HepG2 (cell line): ENCODE results near the gene CREBBP. TPM values are rescaled to one million over a fixed set of nuclear protein-coding genes. Genes with fewer than 3 reads are reported as not detected.

Experiments
- EP300 ChIP-seq, 3 experiments: sonication (generic) in 1 of 3; formaldehyde crosslinking in 1 of 3; IDR thresholded peaks; 2 replicates each; pipeline versions ENCODE4 v1.5.1 to v1.6.1; 2011 to 2020; ENCODE audit warnings: low read depth in 2 of 3, low read length in 2 of 3, borderline replicate concordance in 1 of 3, improper control_type of control experiment in 1 of 3, mild to moderate bottlenecking in 1 of 3, missing genetic modification reagents in 1 of 3, moderate library complexity in 1 of 3
- JDP2 ChIP-seq: sonication (generic); formaldehyde crosslinking; IDR thresholded peaks from 2 replicates; pipeline ENCODE4 v1.8.1; 2022; ENCODE audit warnings: missing genetic modification reagents, borderline replicate concordance
- SMYD3 ChIP-seq: sonication (generic); formaldehyde crosslinking; IDR thresholded peaks from 2 replicates; pipeline ENCODE4 v1.8.1; 2023; ENCODE audit warnings: mild to moderate bottlenecking, missing genetic modification reagents
- ZNF780A ChIP-seq: sonication (generic); formaldehyde crosslinking; IDR thresholded peaks from 2 replicates; pipeline ENCODE4 v1.8.0; 2022; ENCODE audit warnings: mild to moderate bottlenecking, missing genetic modification reagents, moderate library complexity
- polyA plus RNA-seq, 8 experiments: library from polyadenylated mRNA; depleted of rRNA in 3 of 8; stranded (reverse) in 7 of 8; unstranded in 1 of 8; fragments of >200 nt; fragmentation: Illumina TruSeq in 4 of 8; extraction: Trizol in 4 of 8; gene quantifications; 2 replicates each; pipeline versions ENCODE4 v1.2.1 to v1.2.3, GENCODE V29; 2011 to 2016; ENCODE audit warnings: low read depth in 4 of 8, missing spikeins in 1 of 8, mixed read lengths in 1 of 8; ENCODE audit not compliant: insufficient read depth in 1 of 8
- total RNA-seq, 5 experiments: library from RNA; depleted of rRNA; stranded (reverse); fragments of >200 nt; fragmentation: Illumina TruSeq; extraction: Trizol; gene quantifications; 2 replicates each; pipeline ENCODE4 v1.2.3, GENCODE V29; 2016; ENCODE audit warnings: low read depth in 1 of 5
- TF ChIP-seq, protein P1 (sequence below): sonication (generic); formaldehyde crosslinking; IDR thresholded peaks from 2 replicates; pipeline ENCODE4 v1.5.0; 2020; ENCODE audit warnings: mild to moderate bottlenecking, missing genetic modification reagents
- TF ChIP-seq, protein P2 (sequence below): sonication (generic); formaldehyde crosslinking; IDR thresholded peaks from 2 replicates; pipeline ENCODE4 v1.5.0; 2020; ENCODE audit warnings: missing genetic modification reagents
- TF ChIP-seq, protein P3 (sequence below): sonication (generic); formaldehyde crosslinking; IDR thresholded peaks from 2 replicates; pipeline ENCODE4 v1.8.1; 2023; ENCODE audit warnings: mild to moderate bottlenecking, missing genetic modification reagents
- TF ChIP-seq, protein P4 (sequence below): IDR thresholded peaks from 2 replicates; pipeline ENCODE4 v1.6.1; 2016; ENCODE audit warnings: control low read depth

CREBBP gene
- total and polyA plus RNA-seq, 2 of the 13 experiments (the other 11 are each of a cell fraction or from before 2014, with no cell fraction given): 5.3 to 10.4 TPM

DNA sequence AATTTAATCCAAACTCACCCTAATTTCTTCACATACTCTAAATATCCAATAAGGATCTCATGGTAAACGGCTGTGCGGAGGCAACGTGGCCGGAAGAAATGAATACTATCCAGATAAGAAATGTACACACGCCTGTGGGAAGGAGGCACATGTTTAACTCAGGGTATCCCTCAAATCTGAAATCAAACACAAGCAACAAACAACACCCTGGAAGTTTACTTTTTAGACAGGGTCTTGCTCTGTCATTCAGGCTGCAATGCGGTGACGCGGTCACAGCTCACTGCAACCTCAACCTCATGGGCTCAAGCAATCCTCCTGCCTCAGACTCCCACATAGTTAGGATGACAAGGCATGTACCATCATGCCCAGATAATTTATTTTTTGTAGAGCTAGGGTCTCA, 142.0 kb downstream of the CREBBP start (continued):
- TF ChIP-seq ZNF780A (CRISPR knock-in tag) (no peak), EP300 (IDR thresholded peaks at IDR 0.05; ENCODE audit: low read depth in 2 of 2, low read length in 2 of 2) (no peak), EP300 (CRISPR knock-in tag; IDR thresholded peaks at IDR 0.05; ENCODE audit: borderline replicate concordance) (no peak), JDP2 (CRISPR knock-in tag) (no peak), SMYD3 (no peak)
- TF ChIP-seq, protein P1, sequence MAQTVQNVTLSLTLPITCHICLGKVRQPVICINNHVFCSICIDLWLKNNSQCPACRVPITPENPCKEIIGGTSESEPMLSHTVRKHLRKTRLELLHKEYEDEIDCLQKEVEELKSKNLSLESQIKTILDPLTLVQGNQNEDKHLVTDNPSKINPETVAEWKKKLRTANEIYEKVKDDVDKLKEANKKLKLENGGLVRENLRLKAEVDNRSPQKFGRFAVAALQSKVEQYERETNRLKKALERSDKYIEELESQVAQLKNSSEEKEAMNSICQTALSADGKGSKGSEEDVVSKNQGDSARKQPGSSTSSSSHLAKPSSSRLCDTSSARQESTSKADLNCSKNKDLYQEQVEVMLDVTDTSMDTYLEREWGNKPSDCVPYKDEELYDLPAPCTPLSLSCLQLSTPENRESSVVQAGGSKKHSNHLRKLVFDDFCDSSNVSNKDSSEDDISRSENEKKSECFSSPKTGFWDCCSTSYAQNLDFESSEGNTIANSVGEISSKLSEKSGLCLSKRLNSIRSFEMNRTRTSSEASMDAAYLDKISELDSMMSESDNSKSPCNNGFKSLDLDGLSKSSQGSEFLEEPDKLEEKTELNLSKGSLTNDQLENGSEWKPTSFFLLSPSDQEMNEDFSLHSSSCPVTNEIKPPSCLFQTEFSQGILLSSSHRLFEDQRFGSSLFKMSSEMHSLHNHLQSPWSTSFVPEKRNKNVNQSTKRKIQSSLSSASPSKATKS (CRISPR knock-in tag): no peak
- TF ChIP-seq, protein P2, sequence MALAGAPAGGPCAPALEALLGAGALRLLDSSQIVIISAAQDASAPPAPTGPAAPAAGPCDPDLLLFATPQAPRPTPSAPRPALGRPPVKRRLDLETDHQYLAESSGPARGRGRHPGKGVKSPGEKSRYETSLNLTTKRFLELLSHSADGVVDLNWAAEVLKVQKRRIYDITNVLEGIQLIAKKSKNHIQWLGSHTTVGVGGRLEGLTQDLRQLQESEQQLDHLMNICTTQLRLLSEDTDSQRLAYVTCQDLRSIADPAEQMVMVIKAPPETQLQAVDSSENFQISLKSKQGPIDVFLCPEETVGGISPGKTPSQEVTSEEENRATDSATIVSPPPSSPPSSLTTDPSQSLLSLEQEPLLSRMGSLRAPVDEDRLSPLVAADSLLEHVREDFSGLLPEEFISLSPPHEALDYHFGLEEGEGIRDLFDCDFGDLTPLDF (CRISPR knock-in tag): no peak
- TF ChIP-seq, protein P3, sequence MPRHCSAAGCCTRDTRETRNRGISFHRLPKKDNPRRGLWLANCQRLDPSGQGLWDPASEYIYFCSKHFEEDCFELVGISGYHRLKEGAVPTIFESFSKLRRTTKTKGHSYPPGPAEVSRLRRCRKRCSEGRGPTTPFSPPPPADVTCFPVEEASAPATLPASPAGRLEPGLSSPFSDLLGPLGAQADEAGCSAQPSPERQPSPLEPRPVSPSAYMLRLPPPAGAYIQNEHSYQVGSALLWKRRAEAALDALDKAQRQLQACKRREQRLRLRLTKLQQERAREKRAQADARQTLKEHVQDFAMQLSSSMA: no peak
- TF ChIP-seq, protein P4, sequence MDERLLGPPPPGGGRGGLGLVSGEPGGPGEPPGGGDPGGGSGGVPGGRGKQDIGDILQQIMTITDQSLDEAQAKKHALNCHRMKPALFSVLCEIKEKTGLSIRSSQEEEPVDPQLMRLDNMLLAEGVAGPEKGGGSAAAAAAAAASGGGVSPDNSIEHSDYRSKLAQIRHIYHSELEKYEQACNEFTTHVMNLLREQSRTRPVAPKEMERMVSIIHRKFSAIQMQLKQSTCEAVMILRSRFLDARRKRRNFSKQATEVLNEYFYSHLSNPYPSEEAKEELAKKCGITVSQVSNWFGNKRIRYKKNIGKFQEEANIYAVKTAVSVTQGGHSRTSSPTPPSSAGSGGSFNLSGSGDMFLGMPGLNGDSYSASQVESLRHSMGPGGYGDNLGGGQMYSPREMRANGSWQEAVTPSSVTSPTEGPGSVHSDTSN (CRISPR knock-in tag): no peak
